Measurements from ENCODE around the gene SIX1.

SIX1 gene

GRCh38 chr14:60668431-60669112 is 19.3 kb upstream of the SIX1 start:
- Histone ChIP-seq H3K27ac (no peak overlapping the region), H3K27me3 (replicated peaks) (no peaks in the 10 kb centered on the region), H3K4me3 (ENCODE audit: low read depth, low read length) (no peak overlapping the region), H3K36me3 (replicated peaks) (no peaks in the 10 kb centered on the region)
- no peak for DNase-seq
- TF ChIP-seq CTCF (IDR thresholded peaks at IDR 0.05; ENCODE audit: low read depth, low read length, missing control alignments): no peak
- in situ Hi-C loops (cut with HindIII; ENCODE audit: low pct_ligation_motif_present, low sequenced_read_pairs): no loop called here

DNA sequence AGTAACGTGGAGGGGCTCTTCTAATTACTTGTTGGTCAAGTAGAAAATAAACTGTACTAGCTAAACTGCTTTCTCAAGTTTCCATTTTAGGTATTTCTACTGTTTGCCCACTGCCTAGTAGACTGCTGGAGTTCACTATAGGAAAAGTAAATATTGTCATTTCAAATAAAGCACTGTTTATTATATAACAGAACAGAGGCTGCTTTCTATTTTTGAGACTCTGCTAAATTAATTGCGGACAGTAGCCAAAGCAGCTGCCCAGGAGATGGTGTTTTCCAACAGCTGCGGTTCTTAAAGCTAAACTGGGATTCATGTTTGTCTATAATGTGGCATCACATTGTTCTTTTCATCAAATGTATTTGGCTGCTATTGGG is 15.9 kb upstream of the SIX1 start:
- H3K36me3 ChIP-seq (replicated peaks): no peaks in the 10 kb centered on the region
- H3K4me3 ChIP-seq (ENCODE audit: low read depth, low read length): no peak overlapping the region
- no peak for DNase-seq
- no peak overlapping the region for H3K27ac ChIP-seq
- TF ChIP-seq CTCF (IDR thresholded peaks at IDR 0.05; ENCODE audit: low read depth, low read length, missing control alignments): no peak
- H3K27me3 ChIP-seq (replicated peaks): no peaks in the 10 kb centered on the region
- in situ Hi-C loops (cut with HindIII; ENCODE audit: low pct_ligation_motif_present, low sequenced_read_pairs): no loop called here

GRCh38 chr14:60662982-60663381 is 13.7 kb upstream of the SIX1 start:
- Histone ChIP-seq H3K27me3 (replicated peaks) (no peaks in the 10 kb centered on the region), H3K27ac (no peak overlapping the region), H3K4me3 (ENCODE audit: low read depth, low read length) (no peak overlapping the region), H3K36me3 (replicated peaks) (no peaks in the 10 kb centered on the region)
- DNase-seq: no peak
- in situ Hi-C loops (cut with HindIII; ENCODE audit: low pct_ligation_motif_present, low sequenced_read_pairs): no loop called here
- no peak for TF ChIP-seq CTCF (IDR thresholded peaks at IDR 0.05; ENCODE audit: low read depth, low read length, missing control alignments)

DNA sequence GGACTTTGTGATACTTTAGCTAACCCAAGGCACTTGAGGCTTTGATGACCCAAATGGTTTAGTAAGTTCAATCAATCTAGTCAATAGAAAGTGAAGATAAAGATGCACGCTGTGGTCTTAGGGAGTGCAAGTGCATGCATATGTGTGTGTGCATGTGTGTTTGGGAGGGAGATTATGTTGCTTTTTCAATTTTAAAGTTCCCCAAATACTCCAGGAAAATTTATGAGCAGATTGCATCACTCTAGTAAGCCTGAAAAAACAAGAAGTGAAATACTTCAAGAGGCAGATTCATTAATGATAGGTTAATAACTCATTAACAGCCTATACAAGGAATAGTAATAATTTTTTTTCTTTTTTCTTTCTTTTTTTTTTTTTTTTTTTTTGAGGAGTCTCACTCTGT is 12.4 kb upstream of the SIX1 start:
- in situ Hi-C loops (cut with HindIII; ENCODE audit: low pct_ligation_motif_present, low sequenced_read_pairs): no loop called here
- DNase-seq: no peak
- TF ChIP-seq CTCF (IDR thresholded peaks at IDR 0.05; ENCODE audit: low read depth, low read length, missing control alignments): no peak
- Histone ChIP-seq H3K27me3 (replicated peaks) (no peaks in the 10 kb centered on the region), H3K4me3 (ENCODE audit: low read depth, low read length) (no peak overlapping the region), H3K36me3 (replicated peaks) (no peaks in the 10 kb centered on the region), H3K27ac (no peak overlapping the region)

DNA sequence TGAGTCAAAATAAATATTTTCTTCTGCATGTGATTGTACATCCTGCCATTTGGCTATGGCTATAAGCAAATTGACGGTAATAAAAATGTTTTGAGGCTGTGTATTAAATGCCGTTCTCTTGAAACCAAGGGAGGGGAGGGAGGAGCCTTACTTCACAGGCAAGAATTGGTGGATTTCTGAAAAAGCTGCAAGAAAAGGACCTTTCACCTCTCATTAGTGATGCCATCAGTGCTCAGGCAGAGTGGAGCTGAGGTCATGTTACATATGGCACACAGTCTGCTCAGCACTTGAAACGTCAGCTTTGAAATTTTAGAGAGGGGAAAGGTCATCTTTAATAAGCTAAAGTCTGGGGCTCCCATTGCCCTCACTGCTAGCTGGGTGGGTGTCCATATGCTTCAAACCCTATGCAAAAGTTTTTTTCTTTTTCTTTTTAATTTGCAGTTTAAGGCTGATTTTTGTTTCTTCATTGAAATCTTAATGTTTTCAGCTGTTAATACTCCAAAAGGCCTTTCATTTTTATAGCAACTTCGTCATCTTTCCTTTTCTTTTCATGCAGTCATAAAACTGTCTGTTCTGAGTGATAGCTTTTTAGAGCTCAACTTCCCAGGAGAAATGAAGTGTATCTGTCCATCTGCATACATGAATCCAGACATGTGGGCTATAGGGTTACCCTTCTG is 9.8 kb upstream of the SIX1 start:
- in situ Hi-C loops (cut with HindIII; ENCODE audit: low pct_ligation_motif_present, low sequenced_read_pairs): no loop called here
- Histone ChIP-seq H3K4me3 (ENCODE audit: low read depth, low read length) (no peak overlapping the region), H3K27ac (no peak overlapping the region), H3K27me3 (replicated peaks) (no peaks in the 10 kb centered on the region), H3K36me3 (replicated peaks) (no peaks in the 10 kb centered on the region)
- no peak for DNase-seq
- TF ChIP-seq CTCF (IDR thresholded peaks at IDR 0.05; ENCODE audit: low read depth, low read length, missing control alignments): no peak

All from brain microvascular endothelial cell (primary cell).